K562 (cell line): ENCODE results near the gene FOXL3. TPM values are rescaled to one million over a fixed set of nuclear protein-coding genes. Genes with fewer than 3 reads are reported as not detected.

Source experiments
- ATAC-seq: fragments of 200-7000 bp; cut with Tn5 transposase; 3 replicates; pipeline ENCODE4 v1.9.1; 2020; ENCODE audit warnings: moderate library complexity
- BruUV-seq: library from RNA; stranded (reverse); fragments of 400-500 nt; replicated peaks from 2 replicates; lab custom pipeline; 2021; lab: Mats Ljungman, UMichigan
- CTCF ChIA-PET: fragments of 300-600 bp; formaldehyde crosslinking; extraction: SDS; loops from one replicate; lab custom pipeline; 2021; ENCODE audit warnings: low intra/inter-chr PET ratio; lab: Yijun Ruan, JAX
- POLR2A ChIA-PET: fragments of 300-600, 350-650 bp; sonication (Branson Sonifier 250); formaldehyde crosslinking; extraction: SDS; loops from one replicate; lab custom pipeline; 2021; ENCODE audit warnings: antibody characterized with exemption, inconsistent platforms; lab: Yijun Ruan, JAX
- DNase-seq, 4 experiments: peaks; one replicate each; pipeline versions ENCODE4 v3.0.0 to v3.0.0-alpha.2; 2011 to 2018; ENCODE audit warnings: low spot score in 3 of 4, mixed read lengths in 3 of 4; ENCODE audit errors: extremely low read depth in 1 of 4
- FAIRE-seq: peaks from 2 replicates; lab custom pipeline; 2011; peaks lifted over from hg19 to GRCh38; lab: Jason Lieb, UNC
- H2AFZ ChIP-seq: 2 replicates; pipeline ENCODE4 v1.6.0; 2011; ENCODE audit warnings: low read depth, low read length, control low read depth, inconsistent platforms
- H3K27ac ChIP-seq: fragments of 200-600 bp; 3 replicates; pipeline ENCODE4 v1.8.0; 2011; ENCODE audit warnings: low read depth, mild to moderate bottlenecking, control low read depth, inconsistent platforms, low read length, moderate library complexity, mixed read lengths; ENCODE audit errors: extremely low read depth
- H3K27me3 ChIP-seq, 2 experiments: fragments of 300-600 bp in 1 of 2; 2 replicates in 1 of 2; 3 replicates in 1 of 2; pipeline versions ENCODE4 v1.6.0 to v1.8.0; 2011; ENCODE audit warnings: inconsistent platforms in 2 of 2, low read length in 2 of 2, mild to moderate bottlenecking in 1 of 2, mixed read lengths in 1 of 2, moderate library complexity in 1 of 2; ENCODE audit not compliant: control insufficient read depth in 2 of 2, insufficient read depth in 2 of 2
- H3K36me3 ChIP-seq: fragments of 300-600 bp; 3 replicates; pipeline ENCODE4 v1.8.0; 2011; ENCODE audit warnings: mild to moderate bottlenecking, low read length, inconsistent platforms; ENCODE audit not compliant: control insufficient read depth, insufficient read depth
- H3K4me1 ChIP-seq, 2 experiments: fragments of 200-600 bp in 1 of 2; replicated peaks in 1 of 2; 2 replicates in 1 of 2; 3 replicates in 1 of 2; pipeline versions ENCODE4 v1.5.1 to v1.8.0; 2011; ENCODE audit warnings: inconsistent platforms in 2 of 2, low read length in 2 of 2, mild to moderate bottlenecking in 1 of 2, mixed read lengths in 1 of 2, moderate library complexity in 1 of 2; ENCODE audit not compliant: control insufficient read depth in 2 of 2, insufficient read depth in 2 of 2
- H3K4me2 ChIP-seq: 2 replicates; pipeline ENCODE4 v1.6.1; 2011; ENCODE audit warnings: low read length, control low read depth, inconsistent platforms, mixed read lengths; ENCODE audit not compliant: insufficient read depth
- H3K4me3 ChIP-seq: fragments of 200-600 bp; sonication (generic), shearing (Covaris generic); 2 replicates; pipeline ENCODE4 v1.5.1; 2016; ENCODE audit warnings: control low read depth, inconsistent platforms
- H3K79me2 ChIP-seq: fragments of 200-600 bp; 3 replicates; pipeline ENCODE4 v1.8.0; 2011; ENCODE audit warnings: low read length, inconsistent platforms; ENCODE audit not compliant: control insufficient read depth, insufficient read depth
- H3K9ac ChIP-seq, 2 experiments: 2 replicates each; pipeline versions ENCODE4 v1.6.0 to v1.6.1; 2011; ENCODE audit warnings: low read depth in 2 of 2, low read length in 2 of 2, control low read depth in 1 of 2, inconsistent platforms in 1 of 2, mild to moderate bottlenecking in 1 of 2, mixed read lengths in 1 of 2; ENCODE audit not compliant: insufficient read depth in 1 of 2
- H3K9me1 ChIP-seq: one replicate; pipeline ENCODE4 v1.6.0; 2011; ENCODE audit warnings: inconsistent platforms, mild to moderate bottlenecking, low read length, moderate library complexity; ENCODE audit not compliant: control insufficient read depth, insufficient read depth
- H3K9me3 ChIP-seq: replicated peaks from 2 replicates; pipeline ENCODE4 v1.5.1; 2011; ENCODE audit warnings: low read depth, low read length, inconsistent platforms; ENCODE audit not compliant: control insufficient read depth, insufficient read depth
- H4K20me1 ChIP-seq: replicated peaks from 2 replicates; pipeline ENCODE4 v1.6.1; 2011; ENCODE audit warnings: low read length, inconsistent platforms, mixed read lengths; ENCODE audit not compliant: control insufficient read depth, insufficient read depth
- PTBP1 ChIP-seq: fragments of 200-400 bp; formaldehyde crosslinking; IDR thresholded peaks from 2 replicates; pipeline ENCODE4 v1.6.1; 2017; ENCODE audit warnings: low read depth, low read length
- TCFL5 ChIP-seq: fragments of 250-450 bp; sonication (Bioruptor Pico); conservative IDR thresholded peaks from 2 replicates; pipeline ENCODE4 v1.6.1; 2021; ENCODE audit warnings: mild to moderate bottlenecking, moderate library complexity, matching md5 sums
- ZNF12 ChIP-seq: sonication (generic); formaldehyde crosslinking; IDR thresholded peaks from 2 replicates; pipeline ENCODE4 v1.4.0; 2020; ENCODE audit warnings: mild to moderate bottlenecking, missing genetic modification reagents
- ZNF212 ChIP-seq: fragments of 450-650 bp; formaldehyde crosslinking; IDR thresholded peaks from 2 replicates; pipeline ENCODE4 v1.4.0; 2020; ENCODE audit warnings: mild to moderate bottlenecking
- WGBS: fragments of 100-300 bp; shearing (Covaris generic); methylation state at CpG from one replicate; pipeline ENCODE4 v1.1.6; 2016; ENCODE audit warnings: low coverage, mixed read lengths; ENCODE audit not compliant: insufficient coverage; ENCODE audit errors: missing lambda C conversion rate; 5-methylcytosine and 5-hydroxymethylcytosine counted together
- in situ Hi-C: fragments of 300-500 bp; cut with MboI; formaldehyde crosslinking; loops from 4 replicates; pipeline ENCODE4 v1.15.0; 2018; ENCODE audit warnings: inconsistent platforms, mixed read lengths
- intact Hi-C: fragments of 100-400 bp; cut with micrococcal nuclease; formaldehyde crosslinking; loops from 2 replicates; pipeline ENCODE4 v1.14.2; 2022
- polyA plus RNA-seq, 8 experiments: library from polyadenylated mRNA; depleted of rRNA in 4 of 8; stranded (reverse) in 5 of 8; unstranded in 3 of 8; fragments of >200 nt; fragmentation: Nextera tagmentation in 2 of 8; fragmentation: Illumina TruSeq in 1 of 8; extraction: Ambion mirVana in 2 of 8; extraction: Trizol in 1 of 8; gene quantifications; 2 replicates each; pipeline versions ENCODE4 v1.2.1 to v1.2.3, GENCODE V29; 2011 to 2014; ENCODE audit warnings: inconsistent platforms in 1 of 8, missing spikeins in 1 of 8
- total RNA-seq, 7 experiments: library from RNA; depleted of rRNA in 6 of 7; stranded (reverse); fragments of >200 nt in 6 of 7; fragmentation: Illumina TruSeq in 2 of 7; extraction: Trizol in 2 of 7; gene quantifications; 2 replicates each; pipeline versions ENCODE4 v1.2.1 to v1.2.3, GENCODE V29; 2011 to 2021; ENCODE audit warnings: low replicate concordance in 1 of 7
- TF ChIP-seq, protein P1 (sequence below): fragments of 450-650 bp; formaldehyde crosslinking; IDR thresholded peaks from 2 replicates; pipeline ENCODE4 v1.4.0; 2022; ENCODE audit warnings: missing genetic modification characterization
- TF ChIP-seq, protein P2 (sequence below): sonication (generic); formaldehyde crosslinking; IDR thresholded peaks from 2 replicates; pipeline ENCODE4 v1.9.0; 2022; ENCODE audit warnings: mild to moderate bottlenecking, missing genetic modification reagents

Gene FOXL3
- total and polyA plus RNA-seq, 9 of the 15 experiments (the other 6 are each of a cell fraction or from before 2014, with no cell fraction given): not detected

DNA sequence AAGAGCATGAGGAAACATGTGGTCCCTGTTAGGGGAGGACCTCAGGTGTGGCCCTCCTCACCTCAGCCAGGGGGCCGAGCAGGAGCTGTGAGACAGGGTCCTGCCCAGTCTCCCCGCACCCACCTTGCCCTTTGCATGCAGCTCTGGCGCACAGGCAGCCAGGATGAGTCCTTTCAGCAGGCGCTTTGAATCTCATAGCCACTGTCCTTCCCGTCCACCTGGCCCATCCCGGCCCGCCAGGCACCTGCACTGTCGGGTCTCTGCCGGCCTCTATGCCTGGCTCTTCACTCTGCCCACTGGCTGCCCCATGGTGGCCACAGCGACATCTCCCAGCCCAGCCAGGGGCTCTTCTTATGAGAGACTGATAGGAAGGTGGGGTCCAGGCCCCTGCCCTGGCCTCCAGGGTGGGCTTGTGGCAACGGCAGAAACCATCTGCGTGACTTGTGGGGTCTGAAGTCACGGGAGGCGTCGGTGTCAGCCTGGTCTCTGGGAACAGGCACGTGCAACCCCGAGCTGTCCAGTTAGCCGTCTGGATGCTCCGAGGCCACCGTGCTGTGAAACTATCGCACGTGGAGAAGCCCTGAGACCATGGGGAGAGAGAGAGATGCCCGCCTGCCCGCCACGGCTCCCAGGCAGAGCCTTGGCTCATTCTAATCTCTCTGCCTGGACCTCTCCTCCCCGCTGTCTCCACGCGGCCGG is 37.4 kb downstream of the FOXL3 start:
- H3K9me1 ChIP-seq: no peaks in the 10 kb centered on the region
- peaks cover 0 to 10% of the 10 kb centered on the region in 2 experiments; a peak in 2 of 5 replicates for H3K4me1 ChIP-seq
- CTCF ChIA-PET: no interaction called here
- no peak for FAIRE-seq
- H3K36me3 ChIP-seq: no peaks in the 10 kb centered on the region
- intact Hi-C loops: loop anchor here (10.0 kb wide), 1 partner anchor 847 kb away; no protein-coding TSS in a partner anchor
- DNase-seq: no peak
- in situ Hi-C loops: no loop called here
- peaks cover 57 to 84% of the 10 kb centered on the region in 2 experiments for H3K27me3 ChIP-seq
- H4K20me1 ChIP-seq: no peaks in the 10 kb centered on the region
- WGBS: 1% methylated on average over 26 of the region's 29 CpGs
- no peaks in the 10 kb centered on the region for H3K79me2 ChIP-seq
- no peak for TF ChIP-seq ZNF212 (CRISPR knock-in tag)
- TF ChIP-seq ZNF12 (CRISPR knock-in tag): no peak
- TF ChIP-seq PTBP1: no peak
- TF ChIP-seq, protein P1, sequence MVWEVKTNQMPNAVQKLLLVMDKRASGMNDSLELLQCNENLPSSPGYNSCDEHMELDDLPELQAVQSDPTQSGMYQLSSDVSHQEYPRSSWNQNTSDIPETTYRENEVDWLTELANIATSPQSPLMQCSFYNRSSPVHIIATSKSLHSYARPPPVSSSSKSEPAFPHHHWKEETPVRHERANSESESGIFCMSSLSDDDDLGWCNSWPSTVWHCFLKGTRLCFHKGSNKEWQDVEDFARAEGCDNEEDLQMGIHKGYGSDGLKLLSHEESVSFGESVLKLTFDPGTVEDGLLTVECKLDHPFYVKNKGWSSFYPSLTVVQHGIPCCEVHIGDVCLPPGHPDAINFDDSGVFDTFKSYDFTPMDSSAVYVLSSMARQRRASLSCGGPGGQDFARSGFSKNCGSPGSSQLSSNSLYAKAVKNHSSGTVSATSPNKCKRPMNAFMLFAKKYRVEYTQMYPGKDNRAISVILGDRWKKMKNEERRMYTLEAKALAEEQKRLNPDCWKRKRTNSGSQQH (CRISPR knock-in tag): no peak
- TF ChIP-seq, protein P2, sequence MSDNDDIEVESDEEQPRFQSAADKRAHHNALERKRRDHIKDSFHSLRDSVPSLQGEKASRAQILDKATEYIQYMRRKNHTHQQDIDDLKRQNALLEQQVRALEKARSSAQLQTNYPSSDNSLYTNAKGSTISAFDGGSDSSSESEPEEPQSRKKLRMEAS (CRISPR knock-in tag): 0 out of 2 replicates have a peak, but pooled peaks have one; percentile 14
- TF ChIP-seq TCFL5 (CRISPR knock-in tag): no peak
- TF ChIP-seq, all 486 proteins: peak for 1
- Histone ChIP-seq H3K4me3 (no peak overlapping the region), H2AFZ (no peak overlapping the region), H3K27ac (no peak overlapping the region), H3K9me3 (peaks cover 3% of the 10 kb centered on the region; the same call in 1 of the 2 replicates), H3K9ac (no peak overlapping the region), H3K4me2 (no peak overlapping the region)
- ATAC-seq: no peak
- POLR2A ChIA-PET: no interaction called here
- no TSS peak for BruUV-seq
